Trophoblast cell (in vitro differentiated cells and primary cell): Measurements from ENCODE around the gene CACNA1I.

ENCODE experiments used
- DNase-seq, 2 donors: peaks; one replicate each; pipeline ENCODE4 v3.0.0-alpha.2; 2016
- H2AFZ ChIP-seq: 2 replicates; pipeline ENCODE4 v1.6.1; 2013; ENCODE audit warnings: low read length, moderate library complexity, mild to moderate bottlenecking; ENCODE audit not compliant: insufficient read depth, poor library complexity
- H2AK5ac ChIP-seq: 2 replicates; pipeline ENCODE4 v1.6.1; 2013; ENCODE audit warnings: mild to moderate bottlenecking, low read length
- H2BK120ac ChIP-seq: 2 replicates; pipeline ENCODE4 v1.6.1; 2013; ENCODE audit warnings: low read length, mild to moderate bottlenecking, moderate library complexity; ENCODE audit not compliant: insufficient read depth, poor library complexity
- H2BK12ac ChIP-seq: 2 replicates; pipeline ENCODE4 v1.6.1; 2013; ENCODE audit warnings: mild to moderate bottlenecking, low read length, moderate library complexity
- H2BK5ac ChIP-seq: 2 replicates; pipeline ENCODE4 v1.6.1; 2013; ENCODE audit warnings: low read length, low read depth, moderate library complexity, mild to moderate bottlenecking; ENCODE audit not compliant: poor library complexity
- H3K14ac ChIP-seq: 2 replicates; pipeline ENCODE4 v1.6.1; 2013; ENCODE audit warnings: mild to moderate bottlenecking, low read length
- H3K18ac ChIP-seq: 2 replicates; pipeline ENCODE4 v1.6.1; 2013; ENCODE audit warnings: mild to moderate bottlenecking, low read length
- H3K23ac ChIP-seq: 2 replicates; pipeline ENCODE4 v1.6.1; 2013; ENCODE audit warnings: low read length
- H3K27ac ChIP-seq: 2 replicates; pipeline ENCODE4 v1.5.1; 2013; ENCODE audit warnings: low read depth, mild to moderate bottlenecking, inconsistent platforms, low read length, moderate library complexity
- H3K27me3 ChIP-seq: 2 replicates; pipeline ENCODE4 v1.6.1; 2013; ENCODE audit warnings: inconsistent platforms, mild to moderate bottlenecking, low read length, moderate library complexity; ENCODE audit not compliant: insufficient read depth
- H3K36me3 ChIP-seq, 2 experiments: 1 replicate in 1 of 2; 2 replicates in 1 of 2; pipeline ENCODE4 v1.6.1; 2013; ENCODE audit warnings: low read length in 2 of 2, mild to moderate bottlenecking in 2 of 2, moderate library complexity in 1 of 2; ENCODE audit not compliant: insufficient read depth in 2 of 2, control insufficient read depth in 1 of 2
- H3K4ac ChIP-seq: 2 replicates; pipeline ENCODE4 v1.6.1; 2013; ENCODE audit warnings: low read depth, mild to moderate bottlenecking, low read length, moderate library complexity
- H3K4me1 ChIP-seq, 2 experiments: 1 replicate in 1 of 2; 2 replicates in 1 of 2; pipeline ENCODE4 v1.6.1; 2013; ENCODE audit warnings: low read length in 2 of 2, mild to moderate bottlenecking in 2 of 2, moderate library complexity in 1 of 2; ENCODE audit not compliant: insufficient read depth in 2 of 2, control insufficient read depth in 1 of 2
- H3K4me2 ChIP-seq: 2 replicates; pipeline ENCODE4 v1.6.1; 2013; ENCODE audit warnings: inconsistent platforms, mild to moderate bottlenecking, low read length, moderate library complexity
- H3K4me3 ChIP-seq: 2 replicates; pipeline ENCODE4 v1.5.1; 2013; ENCODE audit warnings: mild to moderate bottlenecking, low read depth, low read length, inconsistent platforms
- H3K79me1 ChIP-seq: one replicate; pipeline ENCODE4 v1.6.1; 2013; ENCODE audit warnings: low read length
- H3K79me2 ChIP-seq: 2 replicates; pipeline ENCODE4 v1.6.1; 2013; ENCODE audit warnings: low read length, mild to moderate bottlenecking; ENCODE audit not compliant: control insufficient read depth, insufficient read depth, poor library complexity
- H3K9ac ChIP-seq: 2 replicates; pipeline ENCODE4 v1.6.1; 2013; ENCODE audit warnings: mild to moderate bottlenecking, low read length
- H3K9me3 ChIP-seq: 2 replicates; pipeline ENCODE4 v1.6.1; 2013; ENCODE audit warnings: low read depth, mild to moderate bottlenecking, control low read depth, inconsistent platforms, low read length; ENCODE audit not compliant: insufficient read depth
- H4K12ac ChIP-seq: 2 replicates; pipeline ENCODE4 v1.6.1; 2013; ENCODE audit warnings: low read depth, mild to moderate bottlenecking, low read length, moderate library complexity
- H4K8ac ChIP-seq: 2 replicates; pipeline ENCODE4 v1.6.1; 2013; ENCODE audit warnings: low read depth, mild to moderate bottlenecking, low read length, moderate library complexity
- H4K91ac ChIP-seq: one replicate; pipeline ENCODE4 v1.6.1; 2013; ENCODE audit warnings: low read depth, mild to moderate bottlenecking, low read length, moderate library complexity
- WGBS: extraction: QIAGEN DNeasy Blood & Tissue Kit; methylation state at CpG from one replicate; pipeline ENCODE4 v1.1.7; 2013; ENCODE audit warnings: missing lambda C conversion rate; ENCODE audit not compliant: insufficient read length, insufficient coverage; ENCODE audit errors: extremely low coverage; 5-methylcytosine and 5-hydroxymethylcytosine counted together

CACNA1I gene

GRCh38 chr22:39558254-39558727, 12.3 kb upstream of the CACNA1I start:
- H3K4me1 ChIP-seq, result peaks cover 9 to 11% of the 10 kb centered on the region in 2 experiments
- no peaks in the 10 kb centered on the region for H3K79me2 ChIP-seq
- H3K79me1 ChIP-seq, result no peaks in the 10 kb centered on the region
- H2BK12ac ChIP-seq, result no peak overlapping the region
- no peak overlapping the region for H4K91ac ChIP-seq
- no peak for DNase-seq
- H2AK5ac ChIP-seq, result no peak overlapping the region
- no peak overlapping the region for H4K8ac ChIP-seq
- no CpG with 5 or more reads among the region's 34 CpGs for WGBS
- no peak overlapping the region for H3K18ac ChIP-seq
- peaks cover 28% of the 10 kb centered on the region for H3K27me3 ChIP-seq
- H3K4ac ChIP-seq, result no peak overlapping the region
- H3K14ac ChIP-seq, result no peak overlapping the region
- H3K4me2 ChIP-seq, result no peak overlapping the region
- no peak overlapping the region for H3K9ac ChIP-seq
- H3K9me3 ChIP-seq, result no peaks in the 10 kb centered on the region
- no peak overlapping the region for H3K4me3 ChIP-seq
- no peak overlapping the region for H4K12ac ChIP-seq
- H2BK120ac ChIP-seq, result no peak overlapping the region
- H3K23ac ChIP-seq, result no peak overlapping the region
- H3K27ac ChIP-seq, result no peak overlapping the region
- H3K36me3 ChIP-seq, result no peaks in the 10 kb centered on the region
- no peak overlapping the region for H2BK5ac ChIP-seq
- H2AFZ ChIP-seq, result no peak overlapping the region

GRCh38 chr22:39558950-39559349, 11.6 kb upstream of the CACNA1I start:
- H3K9ac ChIP-seq, result no peak overlapping the region
- peaks cover 9 to 11% of the 10 kb centered on the region in 2 experiments for H3K4me1 ChIP-seq
- no peak overlapping the region for H2AK5ac ChIP-seq
- H2BK5ac ChIP-seq, result no peak overlapping the region
- H2BK12ac ChIP-seq, result no peak overlapping the region
- H2BK120ac ChIP-seq, result no peak overlapping the region
- H2AFZ ChIP-seq, result no peak overlapping the region
- H3K27me3 ChIP-seq, result peaks cover 28% of the 10 kb centered on the region
- no peaks in the 10 kb centered on the region for H3K79me2 ChIP-seq
- H3K79me1 ChIP-seq, result no peaks in the 10 kb centered on the region
- no peak overlapping the region for H3K18ac ChIP-seq
- no peak overlapping the region for H3K23ac ChIP-seq
- no peak overlapping the region for H3K27ac ChIP-seq
- no peak overlapping the region for H3K4ac ChIP-seq
- no peak overlapping the region for H3K14ac ChIP-seq
- H3K9me3 ChIP-seq, result peaks cover 5% of the 10 kb centered on the region
- no peak overlapping the region for H3K4me2 ChIP-seq
- no peak overlapping the region for H4K8ac ChIP-seq
- no CpG with 5 or more reads among the region's 14 CpGs for WGBS
- no peak overlapping the region for H4K91ac ChIP-seq
- H3K36me3 ChIP-seq, result no peaks in the 10 kb centered on the region
- H4K12ac ChIP-seq, result no peak overlapping the region
- no peak overlapping the region for H3K4me3 ChIP-seq
- no peak for DNase-seq

- no CpG with 5 or more reads among the region's 11 CpGs for WGBS
- H4K8ac ChIP-seq, result no peak overlapping the region
- no peak overlapping the region for H2AK5ac ChIP-seq
- H3K18ac ChIP-seq, result no peak overlapping the region
- H3K27ac ChIP-seq, result no peak overlapping the region
- no peak overlapping the region for H2BK120ac ChIP-seq
- H2BK12ac ChIP-seq, result no peak overlapping the region
- no peak overlapping the region for H3K4me2 ChIP-seq
- H4K91ac ChIP-seq, result no peak overlapping the region
- H4K12ac ChIP-seq, result no peak overlapping the region
- H3K4me3 ChIP-seq, result no peak overlapping the region
- peaks cover 28% of the 10 kb centered on the region for H3K27me3 ChIP-seq
- no peaks in the 10 kb centered on the region for H3K36me3 ChIP-seq
- no peak overlapping the region for H2AFZ ChIP-seq
- H3K4me1 ChIP-seq, result peaks cover 9 to 11% of the 10 kb centered on the region in 2 experiments
- no peak overlapping the region for H2BK5ac ChIP-seq
- peak in 1 of 2 donors; percentile 5 for DNase-seq
- H3K79me1 ChIP-seq, result no peaks in the 10 kb centered on the region
- H3K14ac ChIP-seq, result no peak overlapping the region
- no peak overlapping the region for H3K9ac ChIP-seq
- no peak overlapping the region for H3K4ac ChIP-seq
- H3K9me3 ChIP-seq, result peaks cover 5% of the 10 kb centered on the region
- H3K23ac ChIP-seq, result no peak overlapping the region
- H3K79me2 ChIP-seq, result no peaks in the 10 kb centered on the region
These were observed 11.0 kb upstream of the CACNA1I start for GRCh38 chr22:39559456-39560105.

GRCh38 chr22:39560127-39560526, 10.4 kb upstream of the CACNA1I start:
- peaks cover 28% of the 10 kb centered on the region for H3K27me3 ChIP-seq
- H3K79me2 ChIP-seq, result no peaks in the 10 kb centered on the region
- H3K9ac ChIP-seq, result no peak overlapping the region
- no peaks in the 10 kb centered on the region for H3K79me1 ChIP-seq
- H2BK12ac ChIP-seq, result no peak overlapping the region
- H4K8ac ChIP-seq, result no peak overlapping the region
- WGBS, result no CpG with 5 or more reads among the region's 6 CpGs
- no peak overlapping the region for H4K12ac ChIP-seq
- H3K18ac ChIP-seq, result no peak overlapping the region
- peaks cover 9 to 11% of the 10 kb centered on the region in 2 experiments for H3K4me1 ChIP-seq
- no peak overlapping the region for H2AK5ac ChIP-seq
- H2BK120ac ChIP-seq, result no peak overlapping the region
- no peak for DNase-seq
- H2BK5ac ChIP-seq, result no peak overlapping the region
- H3K4me3 ChIP-seq, result no peak overlapping the region
- H3K14ac ChIP-seq, result no peak overlapping the region
- no peaks in the 10 kb centered on the region for H3K36me3 ChIP-seq
- no peak overlapping the region for H3K4me2 ChIP-seq
- no peak overlapping the region for H2AFZ ChIP-seq
- no peak overlapping the region for H4K91ac ChIP-seq
- no peak overlapping the region for H3K27ac ChIP-seq
- H3K23ac ChIP-seq, result no peak overlapping the region
- no peak overlapping the region for H3K4ac ChIP-seq
- peaks cover 6% of the 10 kb centered on the region for H3K9me3 ChIP-seq
